Stimulated activated CD8-positive, alpha-beta memory T cell treated with anti-CD3 and anti-CD28 coated beads, Interleukin-15, amount 100 ng/mL, for 1 hour (primary cell): ENCODE results near the gene DENND6B.
"Not testable (repeated sequence)": the region's sequence is repeated elsewhere in the genome, so short reads cannot be mapped to it uniquely, and the experiment has no call there.

Experiments
- DNase-seq: peaks from one replicate; pipeline ENCODE4 v3.0.0-alpha.2; 2020; ENCODE audit warnings: low read depth

DENND6B gene

GRCh38 chr22:50339945-50340879 lies 13.4 kb upstream of the DENND6B start:
- no peak for DNase-seq

- no peak for DNase-seq
Observed at GRCh38 chr22:50338860-50339462, 12.1 kb upstream of the DENND6B start.

GRCh38 chr22:50338042-50338573 lies 11.3 kb upstream of the DENND6B start:
- DNase-seq: no peak

- DNase-seq: no peak
Observed at GRCh38 chr22:50337262-50338041, 10.6 kb upstream of the DENND6B start.

- not testable (repeated sequence) for DNase-seq
Observed at GRCh38 chr22:50334433-50334832, 7.6 kb upstream of the DENND6B start.

- DNase-seq: no peak
Observed at GRCh38 chr22:50329236-50329635, 2.4 kb upstream of the DENND6B start.

- no peak for DNase-seq
Observed at GRCh38 chr22:50327711-50328019, 853 bp upstream of the DENND6B start.

- no peak for DNase-seq
Observed at GRCh38 chr22:50326225-50326955, 422 bp downstream of the DENND6B start.

GRCh38 chr22:50325444-50326224 lies 1.2 kb downstream of the DENND6B start:
- DNase-seq: no peak

- no peak for DNase-seq
Observed at GRCh38 chr22:50323900-50324299, 2.9 kb downstream of the DENND6B start.

GRCh38 chr22:50322382-50323104 lies 4.3 kb downstream of the DENND6B start:
- DNase-seq: not testable (repeated sequence)

- no peak for DNase-seq
Observed at GRCh38 chr22:50320671-50321325, 6.0 kb downstream of the DENND6B start.

GRCh38 chr22:50320116-50320515 lies 6.7 kb downstream of the DENND6B start:
- no peak for DNase-seq

GRCh38 chr22:50319503-50319951 lies 7.3 kb downstream of the DENND6B start:
- DNase-seq: no peak

- no peak for DNase-seq
Observed at GRCh38 chr22:50318698-50319411, 8.0 kb downstream of the DENND6B start.

- no peak for DNase-seq
Observed at GRCh38 chr22:50318356-50318697, 8.5 kb downstream of the DENND6B start.

GRCh38 chr22:50317674-50318073 lies 9.1 kb downstream of the DENND6B start:
- DNase-seq: no peak

GRCh38 chr22:50317178-50317577 lies 9.6 kb downstream of the DENND6B start:
- no peak for DNase-seq
